B cell (primary cell): Measurements from ENCODE around the gene VPS13D. TPM values are rescaled to one million over a fixed set of nuclear protein-coding genes. Genes with fewer than 3 reads are reported as not detected.

Experiments
- ATAC-seq: fragments of 200-7000 bp; cut with Tn5 transposase; one replicate; pipeline ENCODE4 v1.10.0; 2021; ENCODE audit warnings: low read depth, mild to moderate bottlenecking, moderate number of reproducible peaks, moderate library complexity
- CTCF ChIA-PET: fragments of 350-600 bp; sonication (Branson Sonifier 250); formaldehyde crosslinking; loops from one replicate; lab custom pipeline; 2021; ENCODE audit warnings: antibody characterized with exemption, inconsistent platforms; lab: Charles Lee
- POLR2A ChIA-PET: fragments of 350-600 bp; sonication (Branson Sonifier 250); formaldehyde crosslinking; loops from one replicate; lab custom pipeline; 2021; ENCODE audit warnings: antibody characterized with exemption; lab: Charles Lee
- DNase-seq: peaks from one replicate; pipeline ENCODE4 v3.0.0; 2013
- H2AFZ ChIP-seq: 2 replicates; pipeline ENCODE4 v1.6.1; 2012; ENCODE audit warnings: mild to moderate bottlenecking, low read depth, low read length; ENCODE audit not compliant: insufficient read depth, poor library complexity, severe bottlenecking
- H3K27ac ChIP-seq, 2 donors: 1 replicate in 1 of 2; 2 replicates in 1 of 2; pipeline ENCODE4 v1.5.1; 2012 to 2013; ENCODE audit warnings: low read length in 2 of 2, mild to moderate bottlenecking in 2 of 2, moderate library complexity in 1 of 2
- H3K27me3 ChIP-seq, 4 experiments: fragments of 200-600 bp in 1 of 4; sonication (generic) in 1 of 4; replicated peaks in 1 of 4; 1 replicate in 2 of 4; 2 replicates in 2 of 4; pipeline versions ENCODE4 v1.6.1 to v1.7.0; 2013 to 2016; ENCODE audit warnings: low read length in 3 of 4, mild to moderate bottlenecking in 2 of 4, mixed read lengths in 1 of 4, moderate library complexity in 1 of 4; ENCODE audit not compliant: insufficient read depth in 4 of 4, control insufficient read depth in 3 of 4; ENCODE audit errors: control extremely low read depth in 1 of 4
- H3K36me3 ChIP-seq, 2 experiments: replicated peaks in 1 of 2; 1 replicate in 1 of 2; 2 replicates in 1 of 2; pipeline versions ENCODE4 v1.6.1 to v1.7.1; 2013; ENCODE audit warnings: low read length in 1 of 2; ENCODE audit not compliant: insufficient read depth in 2 of 2, control insufficient read depth in 1 of 2; ENCODE audit errors: control extremely low read depth in 1 of 2, extremely low read depth in 1 of 2
- H3K4me1 ChIP-seq, 2 donors: fragments of 200-600 bp in 1 of 2; sonication (generic) in 1 of 2; 1 replicate in 1 of 2; 2 replicates in 1 of 2; pipeline versions ENCODE4 v1.5.1 to v1.6.1; 2013 to 2017; ENCODE audit warnings: low read length in 2 of 2; ENCODE audit not compliant: control insufficient read depth in 2 of 2, insufficient read depth in 2 of 2
- H3K4me2 ChIP-seq: replicated peaks from 2 replicates; pipeline ENCODE3; 2012; ENCODE audit warnings: mild to moderate bottlenecking, low read depth, low read length; ENCODE audit not compliant: poor library complexity, severe bottlenecking
- H3K4me3 ChIP-seq, 5 experiments: fragments of 200-600 bp in 1 of 5; sonication (generic) in 1 of 5; 1 replicate in 3 of 5; 2 replicates in 2 of 5; pipeline versions ENCODE4 v1.5.1 to v1.7.0; 2011 to 2016; ENCODE audit warnings: low read length in 4 of 5, mild to moderate bottlenecking in 4 of 5, low read depth in 2 of 5, control low read depth in 1 of 5, moderate library complexity in 1 of 5; ENCODE audit not compliant: insufficient read depth in 1 of 5; ENCODE audit errors: control extremely low read depth in 1 of 5, extremely low read depth in 1 of 5
- H3K79me2 ChIP-seq: fragments of 200-600 bp; sonication (generic); one replicate; pipeline ENCODE4 v1.6.0; 2016; ENCODE audit warnings: low read length; ENCODE audit not compliant: control insufficient read depth, insufficient read depth
- H3K9ac ChIP-seq: fragments of 200-600 bp; sonication (generic); 2 replicates; pipeline ENCODE4 v1.6.1; 2017; ENCODE audit warnings: mild to moderate bottlenecking, low read length, moderate library complexity
- H3K9me3 ChIP-seq, 3 donors: one replicate each; pipeline versions ENCODE4 v1.6.1 to v1.7.1; 2013; ENCODE audit warnings: low read length in 2 of 3; ENCODE audit not compliant: control insufficient read depth in 2 of 3, insufficient read depth in 1 of 3; ENCODE audit errors: control extremely low read depth in 1 of 3
- H4K20me1 ChIP-seq: 2 replicates; pipeline ENCODE4 v1.6.0; 2012; ENCODE audit warnings: mild to moderate bottlenecking, low read length; ENCODE audit not compliant: insufficient read depth, control insufficient read depth, poor library complexity, severe bottlenecking
- H3K27ac Mint-ChIP-seq: one replicate; pipeline ENCODE4 v1.8.0; 2021; ENCODE audit warnings: mixed read lengths
- H3K27me3 Mint-ChIP-seq: one replicate; pipeline ENCODE4 v1.8.0; 2021; ENCODE audit warnings: mixed read lengths
- H3K4me1 Mint-ChIP-seq: one replicate; pipeline ENCODE4 v1.8.0; 2021; ENCODE audit warnings: mixed read lengths
- H3K4me3 Mint-ChIP-seq: one replicate; pipeline ENCODE4 v1.8.0; 2021; ENCODE audit warnings: mixed read lengths
- H3K9me3 Mint-ChIP-seq: one replicate; pipeline ENCODE4 v1.8.0; 2022; ENCODE audit warnings: mixed read lengths; ENCODE audit not compliant: insufficient read depth
- EZH2 ChIP-seq: IDR thresholded peaks from 2 replicates; pipeline ENCODE4 v1.6.1; 2012; ENCODE audit warnings: borderline replicate concordance, low read depth, mild to moderate bottlenecking, moderate library complexity, low read length; ENCODE audit not compliant: insufficient read depth, poor library complexity, severe bottlenecking
- WGBS: methylation state at CpG from one replicate; pipeline ENCODE4 v1.1.5; 2013; ENCODE audit warnings: missing lambda C conversion rate; ENCODE audit not compliant: insufficient coverage; 5-methylcytosine and 5-hydroxymethylcytosine counted together
- intact Hi-C: fragments of 100-400 bp; cut with micrococcal nuclease; formaldehyde crosslinking; loops from one replicate; pipeline ENCODE4 v1.10.0; 2022
- polyA plus RNA-seq: library from polyadenylated mRNA; depleted of rRNA; stranded (reverse); fragments of >200 nt; gene quantifications from 2 replicates; pipeline ENCODE4 v1.2.3, GENCODE V29; 2012
- total RNA-seq, 2 donors: library from RNA; stranded (reverse); fragments of 120-200 nt in 1 of 2; gene quantifications; 1 replicate in 1 of 2; 2 replicates in 1 of 2; pipeline versions ENCODE4 v1.2.3 to v1.2.4, GENCODE V29; 2013 to 2022
- TF ChIP-seq, protein P1 (sequence below): fragments of 200-600 bp; IDR thresholded peaks from one replicate; pipeline ENCODE4 v1.8.0; 2022; ENCODE audit warnings: antibody characterized with exemption, mild to moderate bottlenecking

VPS13D gene
- total and polyA plus RNA-seq, 2 donors (not counting 1 experiment from before 2014, with no cell fraction given), result 29.9 to 104 TPM

GRCh38 chr1:12275370-12275769 lies 45.5 kb downstream of the VPS13D start:
- H4K20me1 ChIP-seq, result no peaks in the 10 kb centered on the region
- no peak for ATAC-seq
- Mint-ChIP-seq H3K9me3 (no peaks in the 10 kb centered on the region), H3K4me3 (no peak overlapping the region), H3K27ac (peak overlapping the region; percentile 63), H3K27me3 (no peaks in the 10 kb centered on the region), H3K4me1 (no peaks in the 10 kb centered on the region)
- DNase-seq, result peak; percentile 29
- no peak for TF ChIP-seq EZH2
- TF ChIP-seq, protein P1, sequence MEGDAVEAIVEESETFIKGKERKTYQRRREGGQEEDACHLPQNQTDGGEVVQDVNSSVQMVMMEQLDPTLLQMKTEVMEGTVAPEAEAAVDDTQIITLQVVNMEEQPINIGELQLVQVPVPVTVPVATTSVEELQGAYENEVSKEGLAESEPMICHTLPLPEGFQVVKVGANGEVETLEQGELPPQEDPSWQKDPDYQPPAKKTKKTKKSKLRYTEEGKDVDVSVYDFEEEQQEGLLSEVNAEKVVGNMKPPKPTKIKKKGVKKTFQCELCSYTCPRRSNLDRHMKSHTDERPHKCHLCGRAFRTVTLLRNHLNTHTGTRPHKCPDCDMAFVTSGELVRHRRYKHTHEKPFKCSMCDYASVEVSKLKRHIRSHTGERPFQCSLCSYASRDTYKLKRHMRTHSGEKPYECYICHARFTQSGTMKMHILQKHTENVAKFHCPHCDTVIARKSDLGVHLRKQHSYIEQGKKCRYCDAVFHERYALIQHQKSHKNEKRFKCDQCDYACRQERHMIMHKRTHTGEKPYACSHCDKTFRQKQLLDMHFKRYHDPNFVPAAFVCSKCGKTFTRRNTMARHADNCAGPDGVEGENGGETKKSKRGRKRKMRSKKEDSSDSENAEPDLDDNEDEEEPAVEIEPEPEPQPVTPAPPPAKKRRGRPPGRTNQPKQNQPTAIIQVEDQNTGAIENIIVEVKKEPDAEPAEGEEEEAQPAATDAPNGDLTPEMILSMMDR, result peak; percentile 65
- H3K9me3 ChIP-seq, result no peaks in the 10 kb centered on the region
- H3K4me2 ChIP-seq, result no peak overlapping the region
- H3K4me1 ChIP-seq, result no peaks in the 10 kb centered on the region
- ChIA-PET POLR2A (no interaction called here), CTCF (interaction anchor here (0.7 to 3.5 kb wide), 9 partner anchors 11 to 345 kb away, joined by 3 to 18 read pairs (median 4); no protein-coding TSS in a partner anchor)
- no peaks in the 10 kb centered on the region for H3K27me3 ChIP-seq
- H3K79me2 ChIP-seq, result no peaks in the 10 kb centered on the region
- WGBS, result 100% methylated on average over 2 of the region's 4 CpGs
- intact Hi-C loops, result no loop called here
- no peak overlapping the region for H3K27ac ChIP-seq
- H3K9ac ChIP-seq, result no peak overlapping the region
- H3K36me3 ChIP-seq, result peaks cover 7 to 79% of the 10 kb centered on the region in 2 experiments
- H3K4me3 ChIP-seq, result no peak overlapping the region
- H2AFZ ChIP-seq, result no peak overlapping the region

GRCh38 chr1:12276225-12276624 lies 46.4 kb downstream of the VPS13D start:
- Mint-ChIP-seq H3K9me3 (no peaks in the 10 kb centered on the region), H3K4me1 (no peaks in the 10 kb centered on the region), H3K27me3 (no peaks in the 10 kb centered on the region), H3K4me3 (no peak overlapping the region), H3K27ac (no peak overlapping the region)
- H2AFZ ChIP-seq, result no peak overlapping the region
- ATAC-seq, result no peak
- H3K27me3 ChIP-seq, result no peaks in the 10 kb centered on the region
- intact Hi-C loops, result no loop called here
- 95% methylated on average over 7 of the region's 7 CpGs for WGBS
- POLR2A ChIA-PET, result no interaction called here
- peak; percentile 25 for DNase-seq
- no peak overlapping the region for H3K9ac ChIP-seq
- no peak overlapping the region for H3K4me3 ChIP-seq
- no peaks in the 10 kb centered on the region for H3K4me1 ChIP-seq
- TF ChIP-seq, protein P1, result peak; percentile 23
- no peak for TF ChIP-seq EZH2
- no peaks in the 10 kb centered on the region for H3K9me3 ChIP-seq
- no peaks in the 10 kb centered on the region for H3K79me2 ChIP-seq
- CTCF ChIA-PET, result interaction anchor here (0.7 to 3.7 kb wide), 12 partner anchors 13 to 346 kb away, joined by 3 to 18 read pairs (median 4); partner anchors contain the start of gene DHRS3
- H3K27ac ChIP-seq, result no peak overlapping the region
- no peak overlapping the region for H3K4me2 ChIP-seq
- no peaks in the 10 kb centered on the region for H4K20me1 ChIP-seq
- H3K36me3 ChIP-seq, result peaks cover 7 to 74% of the 10 kb centered on the region in 2 experiments
